Liver (tissue), 9 donors: Measurements from ENCODE around the gene TBC1D9B. TPM values are rescaled to one million over a fixed set of nuclear protein-coding genes. Genes with fewer than 3 reads are reported as not detected.

Experiments
- DNase-seq: peaks from one replicate; pipeline ENCODE4 v3.0.0-alpha.2; 2017; ENCODE audit warnings: low spot score
- H3K27ac ChIP-seq, 2 donors: one replicate each; pipeline ENCODE4 v1.7.0; 2013; ENCODE audit warnings: inconsistent platforms in 2 of 2, low read length in 2 of 2, control low read depth in 1 of 2, low read depth in 1 of 2, mild to moderate bottlenecking in 1 of 2
- H3K27me3 ChIP-seq, 4 donors: one replicate each; pipeline versions ENCODE4 v1.6.1 to v1.7.0; 2013; ENCODE audit warnings: low read length in 3 of 4, inconsistent platforms in 1 of 4, mild to moderate bottlenecking in 1 of 4, moderate library complexity in 1 of 4; ENCODE audit not compliant: control insufficient read depth in 4 of 4, insufficient read depth in 4 of 4
- H3K36me3 ChIP-seq, 4 donors: one replicate each; pipeline versions ENCODE4 v1.6.1 to v1.7.0; 2013; ENCODE audit warnings: low read length in 3 of 4, mild to moderate bottlenecking in 3 of 4, low read depth in 1 of 4, moderate library complexity in 1 of 4; ENCODE audit not compliant: control insufficient read depth in 4 of 4, insufficient read depth in 3 of 4
- H3K4me1 ChIP-seq, 4 donors: one replicate each; pipeline versions ENCODE4 v1.6.1 to v1.7.0; 2013; ENCODE audit warnings: low read length in 3 of 4, mild to moderate bottlenecking in 3 of 4, moderate library complexity in 1 of 4; ENCODE audit not compliant: control insufficient read depth in 4 of 4, insufficient read depth in 4 of 4
- H3K4me3 ChIP-seq, 3 donors: one replicate each; pipeline versions ENCODE4 v1.6.1 to v1.7.0; 2013; ENCODE audit warnings: low read length in 3 of 3, control low read depth in 1 of 3, low read depth in 1 of 3, mild to moderate bottlenecking in 1 of 3
- H3K9ac ChIP-seq, 2 donors: one replicate each; pipeline ENCODE4 v1.7.0; 2013; ENCODE audit warnings: low read length in 2 of 2, mild to moderate bottlenecking in 2 of 2, moderate library complexity in 2 of 2, control low read depth in 1 of 2, low read depth in 1 of 2
- H3K9me3 ChIP-seq, 4 donors: one replicate each; pipeline versions ENCODE4 v1.6.1 to v1.7.0; 2013; ENCODE audit warnings: low read length in 3 of 4; ENCODE audit not compliant: control insufficient read depth in 4 of 4
- ATF3 ChIP-seq: IDR thresholded peaks from 2 replicates; pipeline ENCODE4 v1.6.1; 2016; ENCODE audit warnings: antibody characterized with exemption
- CTCF ChIP-seq: fragments of 150-350 bp; IDR thresholded peaks from 2 replicates; pipeline ENCODE4 v1.5.1; 2017; ENCODE audit warnings: improper control_type of control experiment, low read depth, low read length; ENCODE audit not compliant: missing input control
- EGR1 ChIP-seq, 2 donors: IDR thresholded peaks; 2 replicates each; pipeline ENCODE4 v1.6.1; 2016 to 2018; ENCODE audit warnings: antibody characterized with exemption in 2 of 2, low read depth in 2 of 2
- FOXA1 ChIP-seq: IDR thresholded peaks from 2 replicates; pipeline ENCODE4 v1.6.1; 2016; ENCODE audit warnings: antibody characterized with exemption
- FOXA2 ChIP-seq: IDR thresholded peaks from 2 replicates; pipeline ENCODE4 v1.6.1; 2016; ENCODE audit warnings: antibody characterized with exemption
- GABPA ChIP-seq, 2 donors: IDR thresholded peaks in 1 of 2; conservative IDR thresholded peaks in 1 of 2; 2 replicates each; pipeline ENCODE4 v1.6.1; 2016; ENCODE audit warnings: antibody characterized with exemption in 2 of 2, mild to moderate bottlenecking in 1 of 2, moderate library complexity in 1 of 2
- HNF4A ChIP-seq, 2 donors: conservative IDR thresholded peaks; 2 replicates each; pipeline ENCODE4 v1.6.1; 2016; ENCODE audit warnings: antibody characterized with exemption in 2 of 2, mild to moderate bottlenecking in 2 of 2
- HNF4G ChIP-seq: IDR thresholded peaks from 2 replicates; pipeline ENCODE4 v1.6.1; 2016; ENCODE audit warnings: antibody characterized with exemption
- JUND ChIP-seq, 2 donors: IDR thresholded peaks; 2 replicates each; pipeline ENCODE4 v1.6.1; 2016; ENCODE audit warnings: antibody characterized with exemption in 2 of 2
- MAX ChIP-seq: IDR thresholded peaks from 2 replicates; pipeline ENCODE4 v1.6.1; 2016; ENCODE audit warnings: antibody characterized with exemption
- NR2F2 ChIP-seq: IDR thresholded peaks from 2 replicates; pipeline ENCODE4 v1.6.1; 2016; ENCODE audit warnings: antibody characterized with exemption
- RAD21 ChIP-seq, 2 donors: IDR thresholded peaks; 2 replicates each; pipeline ENCODE4 v1.6.1; 2016; ENCODE audit warnings: antibody characterized with exemption in 2 of 2, mild to moderate bottlenecking in 2 of 2
- REST ChIP-seq: IDR thresholded peaks from 2 replicates; pipeline ENCODE4 v1.6.1; 2016; ENCODE audit warnings: antibody characterized with exemption, mild to moderate bottlenecking
- RXRA ChIP-seq, 2 donors: IDR thresholded peaks; 2 replicates each; pipeline ENCODE4 v1.6.1; 2017 to 2018; ENCODE audit warnings: antibody characterized with exemption in 2 of 2, mild to moderate bottlenecking in 1 of 2
- SP1 ChIP-seq: IDR thresholded peaks from 2 replicates; pipeline ENCODE4 v1.6.1; 2018; ENCODE audit warnings: antibody characterized with exemption, mild to moderate bottlenecking
- TAF1 ChIP-seq: conservative IDR thresholded peaks from 2 replicates; pipeline ENCODE4 v1.6.1; 2016; ENCODE audit warnings: antibody characterized with exemption, mild to moderate bottlenecking
- YY1 ChIP-seq: IDR thresholded peaks from 2 replicates; pipeline ENCODE4 v1.6.1; 2016; ENCODE audit warnings: antibody characterized with exemption, mild to moderate bottlenecking
- ZBTB33 ChIP-seq: IDR thresholded peaks from 2 replicates; pipeline ENCODE4 v1.6.1; 2016; ENCODE audit warnings: antibody characterized with exemption
- WGBS: extraction: QIAGEN DNeasy Blood & Tissue Kit; methylation state at CpG from one replicate; pipeline ENCODE4 v1.1.7; 2013; 5-methylcytosine and 5-hydroxymethylcytosine counted together
- polyA plus RNA-seq, 2 donors: library from polyadenylated mRNA; stranded (reverse) in 1 of 2; unstranded in 1 of 2; fragments of 200-250 nt in 1 of 2; fragments of >200 nt in 1 of 2; fragmentation: Nextera tagmentation in 1 of 2; extraction: Ambion mirVana in 1 of 2; gene quantifications; one replicate each; pipeline versions ENCODE4 v1.2.1 to v1.2.3, GENCODE V29; 2013 to 2015
- total RNA-seq, 2 donors: library from RNA; depleted of rRNA; stranded (reverse); fragments of >200 nt; gene quantifications; one replicate each; pipeline ENCODE4 v1.2.3, GENCODE V29; 2014
- donor health status: healthy.
- donor health status: healthy.
- donor health status: healthy.
- donor health status: healthy.
- donor health status: healthy.

The TBC1D9B gene
- total and polyA plus RNA-seq, 4 donors: 23.1 to 55.4 (median 38.7) TPM

- no peak overlapping the region for H3K9ac ChIP-seq
- H3K9me3 ChIP-seq: no peaks in the 10 kb centered on the region
- DNase-seq: no peak
- TF ChIP-seq FOXA1 (no peak), MAX (no peak), SP1 (no peak), JUND (IDR thresholded peaks at IDR 0.05) (no peak), TAF1 (no peak), YY1 (no peak), ATF3 (no peak), RXRA (IDR thresholded peaks at IDR 0.05) (no peak), FOXA2 (no peak)
- no peaks in the 10 kb centered on the region for H3K4me1 ChIP-seq
- H3K36me3 ChIP-seq: peaks cover 14 to 58% (median 19%) of the 10 kb centered on the region in 4 donors
- no peak overlapping the region for H3K4me3 ChIP-seq
- H3K27ac ChIP-seq: no peak overlapping the region
- H3K27me3 ChIP-seq: no peaks in the 10 kb centered on the region
- 97% methylated on average over 7 of the region's 7 CpGs for WGBS
These were observed 43.0 kb downstream of the TBC1D9B start for GRCh38 chr5:179864686-179865085.

GRCh38 chr5:179863449-179864085 is 44.1 kb downstream of the TBC1D9B start:
- H3K4me3 ChIP-seq: no peak overlapping the region
- H3K36me3 ChIP-seq: peaks cover 14 to 51% (median 19%) of the 10 kb centered on the region in 4 donors
- H3K27me3 ChIP-seq: no peaks in the 10 kb centered on the region
- H3K9ac ChIP-seq: no peak overlapping the region
- 94% methylated on average over 31 of the region's 31 CpGs for WGBS
- no peak for DNase-seq
- no peaks in the 10 kb centered on the region for H3K9me3 ChIP-seq
- H3K27ac ChIP-seq: no peak overlapping the region
- TF ChIP-seq CTCF (no peak), GABPA (IDR thresholded peaks at IDR 0.05 in 1 of 2, conservative IDR thresholded peaks at IDR 0.05 in 1 of 2) (no peak), EGR1 (IDR thresholded peaks at IDR 0.05; ENCODE audit: low read depth in 2 of 2) (no peak), YY1 (no peak), NR2F2 (no peak), FOXA1 (no peak), TAF1 (no peak), SP1 (no peak), RXRA (IDR thresholded peaks at IDR 0.05) (no peak), MAX (no peak), FOXA2 (no peak), ATF3 (no peak), ZBTB33 (no peak), HNF4A (conservative IDR thresholded peaks at IDR 0.05) (no peak), RAD21 (IDR thresholded peaks at IDR 0.05) (no peak), HNF4G (no peak), REST (no peak)
- H3K4me1 ChIP-seq: no peaks in the 10 kb centered on the region
